ENCODE data around the gene DACH1. TPM values are rescaled to one million over a fixed set of nuclear protein-coding genes. Genes with fewer than 3 reads are reported as not detected.

Gene DACH1
- total RNA-seq, 1 donor from 2014 or later = not detected

- ChIA-PET CTCF (no interaction called here), POLR2A (no interaction called here)
- Mint-ChIP-seq H3K27ac (no peak overlapping the region), H3K4me1 (no peaks in the 10 kb centered on the region), H3K9me3 (no peaks in the 10 kb centered on the region), H3K27me3 (no peaks in the 10 kb centered on the region), H3K36me3 (ENCODE audit: low read depth) (no peaks in the 10 kb centered on the region), H3K4me3 (no peak overlapping the region)
- no peak for DNase-seq
- no peak for ATAC-seq (ENCODE audit: low read depth)
- no peak for TF ChIP-seq CTCF (IDR thresholded peaks at IDR 0.05)
- intact Hi-C loops (cut with micrococcal nuclease) = no loop called here
Observed at GRCh38 chr13:71576571-71576970, 290.4 kb downstream of the DACH1 start.

GRCh38 chr13:71546881-71547280 lies 320.1 kb downstream of the DACH1 start:
- ATAC-seq (ENCODE audit: low read depth) = no peak
- ChIA-PET POLR2A (no interaction called here), CTCF (no interaction called here)

GRCh38 chr13:71540098-71540497 lies 326.9 kb downstream of the DACH1 start:
- POLR2A ChIA-PET = no interaction called here
- no peak overlapping the region for H3K4me3 Mint-ChIP-seq
- no peaks in the 10 kb centered on the region for H3K4me1 Mint-ChIP-seq
- no peak for DNase-seq
- intact Hi-C loops (cut with micrococcal nuclease) = no loop called here
- no peak for TF ChIP-seq CTCF (IDR thresholded peaks at IDR 0.05)
- H3K27me3 Mint-ChIP-seq = no peaks in the 10 kb centered on the region
- ATAC-seq (ENCODE audit: low read depth) = no peak
- no peak overlapping the region for H3K27ac Mint-ChIP-seq
- no peaks in the 10 kb centered on the region for H3K9me3 Mint-ChIP-seq
- CTCF ChIA-PET = no interaction called here
- no peaks in the 10 kb centered on the region for H3K36me3 Mint-ChIP-seq (ENCODE audit: low read depth)

More at GRCh38 chr13:71546881-71547280, 320.1 kb downstream of the DACH1 start:
- intact Hi-C loops (cut with micrococcal nuclease) = no loop called here
- H3K27ac Mint-ChIP-seq = no peak overlapping the region
- DNase-seq = no peak
- no peaks in the 10 kb centered on the region for H3K4me1 Mint-ChIP-seq
- H3K9me3 Mint-ChIP-seq = no peaks in the 10 kb centered on the region
- H3K27me3 Mint-ChIP-seq = no peaks in the 10 kb centered on the region
- H3K4me3 Mint-ChIP-seq = no peak overlapping the region
- H3K36me3 Mint-ChIP-seq (ENCODE audit: low read depth) = no peaks in the 10 kb centered on the region
- TF ChIP-seq CTCF (IDR thresholded peaks at IDR 0.05) = no peak

- ATAC-seq (ENCODE audit: low read depth) (no peak), DNase-seq (no peak)
- Mint-ChIP-seq H3K36me3 (ENCODE audit: low read depth) (no peaks in the 10 kb centered on the region), H3K9me3 (no peaks in the 10 kb centered on the region), H3K27me3 (no peaks in the 10 kb centered on the region), H3K27ac (no peak overlapping the region), H3K4me3 (no peak overlapping the region), H3K4me1 (no peaks in the 10 kb centered on the region)
- TF ChIP-seq CTCF (IDR thresholded peaks at IDR 0.05) = no peak
- intact Hi-C loops (cut with micrococcal nuclease) = no loop called here
- CTCF ChIA-PET = no interaction called here
- POLR2A ChIA-PET = no interaction called here
Observed at GRCh38 chr13:71536201-71536600, 330.8 kb downstream of the DACH1 start.

GRCh38 chr13:71524613-71525304 lies 342.2 kb downstream of the DACH1 start:
- no peaks in the 10 kb centered on the region for H3K27me3 Mint-ChIP-seq
- H3K4me1 Mint-ChIP-seq = no peaks in the 10 kb centered on the region
- DNase-seq (no peak), ATAC-seq (ENCODE audit: low read depth) (no peak)
- CTCF ChIA-PET = no interaction called here
- H3K9me3 Mint-ChIP-seq = peaks cover 2% of the 10 kb centered on the region
- intact Hi-C loops (cut with micrococcal nuclease) = no loop called here
- no peak overlapping the region for H3K27ac Mint-ChIP-seq
- no peaks in the 10 kb centered on the region for H3K36me3 Mint-ChIP-seq (ENCODE audit: low read depth)
- POLR2A ChIA-PET = no interaction called here
- no peak overlapping the region for H3K4me3 Mint-ChIP-seq
- no peak for TF ChIP-seq CTCF (IDR thresholded peaks at IDR 0.05)
